Measurements from ENCODE around the gene POLR3C. TPM values are rescaled to one million over a fixed set of nuclear protein-coding genes. Genes with fewer than 3 reads are reported as not detected.

The POLR3C gene
- total and polyA plus RNA-seq, 8 donors, result 5.3 to 34.4 (median 18.1) TPM

- Histone ChIP-seq H3K27ac (peak overlapping the region in 4 of 5 donors; percentile 72 to 83 (median 81)), H3K36me3 (peaks cover 30 to 62% (median 58%) of the 10 kb centered on the region in 4 donors), H3K4me3 (peak overlapping the region; percentile 51 to 59 (median 58)), H3K4me1 (peaks cover 11 to 21% (median 19%) of the 10 kb centered on the region in 4 donors), H3K9me3 (no peaks in the 10 kb centered on the region), H3K27me3 (no peaks in the 10 kb centered on the region)
- WGBS, 5 donors, result 5 to 9% (median 7%) methylated on average over 4 of the region's 4 CpGs
- intact Hi-C loops (cut with DNase I; ENCODE audit: low total_unique reads), result loop anchor here (5.0 kb wide), 1 partner anchor 172 kb away; no protein-coding TSS in a partner anchor
- no peak for TF ChIP-seq EP300 (IDR thresholded peaks at IDR 0.05)
- no peak for TF ChIP-seq POLR2A (IDR thresholded peaks at IDR 0.05)
- TF ChIP-seq CTCF (IDR thresholded peaks at IDR 0.05), result no peak
- no peak for TF ChIP-seq POLR2AphosphoS5 (IDR thresholded peaks at IDR 0.05)
- DNase-seq, result no peak
Measured at GRCh38 chr1:145845144-145845513, 21.1 kb downstream of the POLR3C start.

GRCh38 chr1:145845514-145846161 is 21.6 kb downstream of the POLR3C start, which contains the start of gene NUDT17:
NUDT17 (plus strand) TSS chr1:145845630; CDS start chr1:145845641, 11 bp downstream.
- 1 to 3% (median 1%) methylated on average over 29 to 50 of the region's 50 CpGs for WGBS, 5 donors
- DNase-seq, result peak; percentile 84 to 93
- H3K27ac ChIP-seq, result peak within 1 kb of the TSS; percentile 71 to 83 (median 80)
- H3K4me3 ChIP-seq, result peak within 1 kb of the TSS; percentile 51 to 59 (median 58)
- TF ChIP-seq POLR2AphosphoS5 (IDR thresholded peaks at IDR 0.05), result peak in 1 of 3 donors; percentile 75
- no peak for TF ChIP-seq POLR2A (IDR thresholded peaks at IDR 0.05)
- peak in 5 of 7 experiments; percentile 76 to 90 (median 82) for TF ChIP-seq CTCF (IDR thresholded peaks at IDR 0.05)
- TF ChIP-seq EP300 (IDR thresholded peaks at IDR 0.05), result no peak
- H3K9me3 ChIP-seq, result no peaks in the 10 kb centered on the region
- intact Hi-C loops (cut with DNase I; ENCODE audit: low total_unique reads), result loop anchor here (5.0 kb wide), 1 partner anchor 172 kb away; no protein-coding TSS in a partner anchor
- H3K27me3 ChIP-seq, result no peaks in the 10 kb centered on the region
- H3K4me1 ChIP-seq, result peaks cover 11 to 21% (median 19%) of the 10 kb centered on the region in 4 donors
- H3K36me3 ChIP-seq, result peaks cover 30 to 62% (median 58%) of the 10 kb centered on the region in 4 donors

GRCh38 chr1:145846201-145846612 is 22.2 kb downstream of the POLR3C start:
- peaks cover 30 to 62% (median 58%) of the 10 kb centered on the region in 4 donors for H3K36me3 ChIP-seq
- 54 to 80% (median 63%) methylated on average over 3 of the region's 3 CpGs for WGBS, 5 donors
- intact Hi-C loops (cut with DNase I; ENCODE audit: low total_unique reads), result loop anchor here (5.0 kb wide), 1 partner anchor 171 kb away; no protein-coding TSS in a partner anchor
- peak overlapping the region in 4 of 5 donors; percentile 72 to 83 (median 81) for H3K27ac ChIP-seq
- peak in 1 of 2 donors; percentile 69 for DNase-seq
- H3K4me3 ChIP-seq, result peak overlapping the region; percentile 51 to 59 (median 58)
- TF ChIP-seq POLR2A (IDR thresholded peaks at IDR 0.05), result no peak
- TF ChIP-seq CTCF (IDR thresholded peaks at IDR 0.05), result peak in 5 of 7 experiments; percentile 33 to 70 (median 38)
- TF ChIP-seq POLR2AphosphoS5 (IDR thresholded peaks at IDR 0.05), result no peak
- no peak for TF ChIP-seq EP300 (IDR thresholded peaks at IDR 0.05)
- no peaks in the 10 kb centered on the region for H3K27me3 ChIP-seq
- H3K4me1 ChIP-seq, result peaks cover 11 to 21% (median 19%) of the 10 kb centered on the region in 4 donors
- H3K9me3 ChIP-seq, result no peaks in the 10 kb centered on the region

- no peak overlapping the region for H3K27ac ChIP-seq
Measured at GRCh38 chr1:145847827-145848226, 23.8 kb downstream of the POLR3C start.

More at GRCh38 chr1:145847827-145848226, 23.8 kb downstream of the POLR3C start:
- Histone ChIP-seq H3K4me3 (no peak overlapping the region), H3K9me3 (no peaks in the 10 kb centered on the region), H3K36me3 (peaks cover 31 to 62% (median 58%) of the 10 kb centered on the region in 4 donors), H3K4me1 (peaks cover 11 to 21% (median 19%) of the 10 kb centered on the region in 4 donors), H3K27me3 (no peaks in the 10 kb centered on the region)
- intact Hi-C loops (cut with DNase I; ENCODE audit: low total_unique reads), result loop anchor here (5.0 kb wide), 1 partner anchor 169 kb away; no protein-coding TSS in a partner anchor
- TF ChIP-seq POLR2AphosphoS5 (IDR thresholded peaks at IDR 0.05), result no peak
- TF ChIP-seq CTCF (IDR thresholded peaks at IDR 0.05), result no peak
- no peak for TF ChIP-seq POLR2A (IDR thresholded peaks at IDR 0.05)
- TF ChIP-seq EP300 (IDR thresholded peaks at IDR 0.05), result no peak
- 68 to 81% (median 72%) methylated on average over 3 of the region's 3 CpGs for WGBS, 5 donors
- no peak for DNase-seq

Data from stomach (tissue), 9 donors.